ENCODE results near the gene CXCL17. TPM values are rescaled to one million over a fixed set of nuclear protein-coding genes. Genes with fewer than 3 reads are reported as not detected.
A peak's percentile ranks its signal among the peaks of the same experiment; 100 is the strongest.

CXCL17 gene
- total RNA-seq, 1 donor from 2014 or later: not detected

DNA sequence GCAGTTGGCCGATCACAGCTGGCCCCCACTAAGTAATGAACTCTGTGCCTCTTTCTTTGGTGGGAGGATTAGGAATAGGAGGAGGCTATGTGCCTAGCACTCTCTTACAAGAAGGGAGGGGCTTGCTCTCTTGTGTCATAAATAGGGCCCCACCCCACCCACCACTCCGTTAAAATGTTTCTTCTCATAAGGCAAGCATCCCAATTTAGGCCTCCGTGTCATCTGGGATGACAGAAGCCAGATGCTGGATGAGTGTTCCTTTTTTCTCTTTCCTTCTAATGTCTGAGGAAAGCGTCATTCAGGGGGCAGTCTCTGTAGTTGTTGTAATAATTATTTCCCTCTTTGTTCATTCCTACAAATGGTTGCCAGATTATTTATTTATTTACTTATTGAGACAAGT lies 15.4 kb downstream of the CXCL17 start, which contains the start of gene LIPE:
Gene LIPE, minus strand, starts transcription at position 76 of the 400 bp plus-strand sequence. CDS start 239 bp downstream, outside the sequence.
- no peaks in the 10 kb centered on the region for H3K36me3 ChIP-seq (ENCODE audit: insufficient read depth, low read length)
- no peak within 1 kb of the TSS for H3K9ac ChIP-seq (ENCODE audit: low read length)
- DNase-seq (ENCODE audit: low read depth) (no peak), FAIRE-seq (no peak)
- no peaks in the 10 kb centered on the region for H3K79me2 ChIP-seq (ENCODE audit: insufficient read depth, low read length)
- no peak within 1 kb of the TSS for H3K27ac ChIP-seq (ENCODE audit: low read depth, low read length)
- no peak within 1 kb of the TSS for H3K4me3 ChIP-seq (ENCODE audit: insufficient read depth, low read depth, low read length)
- H4K20me1 ChIP-seq (ENCODE audit: insufficient read depth, low read length): no peaks in the 10 kb centered on the region
- no peak within 1 kb of the TSS for H3K27ac Mint-ChIP-seq (ENCODE audit: unreplicated experiment)
- no peak within 1 kb of the TSS for H3K4me3 Mint-ChIP-seq (ENCODE audit: unreplicated experiment)
- H3K36me3 Mint-ChIP-seq (ENCODE audit: low read depth, unreplicated experiment): peaks cover 3% of the 10 kb centered on the region
- no peak for TF ChIP-seq EZH2 (IDR thresholded peaks at IDR 0.05; ENCODE audit: insufficient read depth, low read length)
- TF ChIP-seq, protein P1, sequence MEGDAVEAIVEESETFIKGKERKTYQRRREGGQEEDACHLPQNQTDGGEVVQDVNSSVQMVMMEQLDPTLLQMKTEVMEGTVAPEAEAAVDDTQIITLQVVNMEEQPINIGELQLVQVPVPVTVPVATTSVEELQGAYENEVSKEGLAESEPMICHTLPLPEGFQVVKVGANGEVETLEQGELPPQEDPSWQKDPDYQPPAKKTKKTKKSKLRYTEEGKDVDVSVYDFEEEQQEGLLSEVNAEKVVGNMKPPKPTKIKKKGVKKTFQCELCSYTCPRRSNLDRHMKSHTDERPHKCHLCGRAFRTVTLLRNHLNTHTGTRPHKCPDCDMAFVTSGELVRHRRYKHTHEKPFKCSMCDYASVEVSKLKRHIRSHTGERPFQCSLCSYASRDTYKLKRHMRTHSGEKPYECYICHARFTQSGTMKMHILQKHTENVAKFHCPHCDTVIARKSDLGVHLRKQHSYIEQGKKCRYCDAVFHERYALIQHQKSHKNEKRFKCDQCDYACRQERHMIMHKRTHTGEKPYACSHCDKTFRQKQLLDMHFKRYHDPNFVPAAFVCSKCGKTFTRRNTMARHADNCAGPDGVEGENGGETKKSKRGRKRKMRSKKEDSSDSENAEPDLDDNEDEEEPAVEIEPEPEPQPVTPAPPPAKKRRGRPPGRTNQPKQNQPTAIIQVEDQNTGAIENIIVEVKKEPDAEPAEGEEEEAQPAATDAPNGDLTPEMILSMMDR (IDR thresholded peaks at IDR 0.05; ENCODE audit: insufficient read depth, low read depth, low read length): no peak
- H3K4me2 ChIP-seq (ENCODE audit: low read length): no peak within 1 kb of the TSS
- peaks cover 3% of the 10 kb centered on the region for H3K4me1 Mint-ChIP-seq (ENCODE audit: low read depth, unreplicated experiment)
- H3K9me3 Mint-ChIP-seq (ENCODE audit: unreplicated experiment): no peaks in the 10 kb centered on the region
- peaks cover 6% of the 10 kb centered on the region for H3K9me3 ChIP-seq (ENCODE audit: insufficient read depth, low read depth, low read length)
- H3K4me1 ChIP-seq (ENCODE audit: insufficient read depth, low read length): peaks cover 10% of the 10 kb centered on the region
- H3K27me3 ChIP-seq (ENCODE audit: insufficient read depth, low read length): peaks cover 2% of the 10 kb centered on the region
- peaks cover 14% of the 10 kb centered on the region for H3K27me3 Mint-ChIP-seq (ENCODE audit: low read depth, unreplicated experiment)
- no peak within 1 kb of the TSS for H2AFZ ChIP-seq (ENCODE audit: low read depth, low read length)

DNA sequence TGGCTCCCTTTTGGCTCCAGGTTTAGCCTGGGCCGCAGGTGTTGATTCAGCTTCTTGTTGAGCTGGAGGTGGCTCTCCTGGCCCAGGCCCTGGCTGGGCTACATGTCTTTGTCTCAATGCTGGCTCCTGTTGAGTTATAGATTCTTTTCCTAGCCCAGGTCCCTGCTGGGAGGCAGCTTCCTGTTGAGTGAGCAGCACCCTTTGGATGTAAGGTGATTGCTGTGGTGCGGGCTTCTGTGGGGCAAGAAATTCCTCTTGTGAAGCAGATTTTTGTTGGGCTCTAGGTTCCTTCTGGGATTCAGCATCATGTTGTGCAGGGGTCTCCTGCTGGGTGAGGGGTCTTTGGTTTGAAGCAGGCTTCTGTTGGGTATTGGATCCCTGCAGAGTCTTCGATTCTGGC lies 16.1 kb downstream of the CXCL17 start:
- Mint-ChIP-seq H3K27me3 (ENCODE audit: low read depth, unreplicated experiment) (peaks cover 20% of the 10 kb centered on the region), H3K27ac (ENCODE audit: unreplicated experiment) (no peak overlapping the region), H3K4me1 (ENCODE audit: low read depth, unreplicated experiment) (peaks cover 3% of the 10 kb centered on the region), H3K9me3 (ENCODE audit: unreplicated experiment) (no peaks in the 10 kb centered on the region), H3K36me3 (ENCODE audit: low read depth, unreplicated experiment) (peaks cover 3% of the 10 kb centered on the region), H3K4me3 (ENCODE audit: unreplicated experiment) (no peak overlapping the region)
- H3K9me3 ChIP-seq (ENCODE audit: insufficient read depth, low read depth, low read length): peaks cover 6% of the 10 kb centered on the region
- H3K4me2 ChIP-seq (ENCODE audit: low read length): no peak overlapping the region
- no peak overlapping the region for H3K9ac ChIP-seq (ENCODE audit: low read length)
- H3K4me1 ChIP-seq (ENCODE audit: insufficient read depth, low read length): peaks cover 10% of the 10 kb centered on the region
- no peak overlapping the region for H2AFZ ChIP-seq (ENCODE audit: low read depth, low read length)
- TF ChIP-seq, protein P1 (IDR thresholded peaks at IDR 0.05; ENCODE audit: insufficient read depth, low read depth, low read length): no peak
- no peak for TF ChIP-seq EZH2 (IDR thresholded peaks at IDR 0.05; ENCODE audit: insufficient read depth, low read length)
- no peak for DNase-seq (ENCODE audit: low read depth)
- no peak overlapping the region for H3K4me3 ChIP-seq (ENCODE audit: insufficient read depth, low read depth, low read length)
- no peak overlapping the region for H3K27ac ChIP-seq (ENCODE audit: low read depth, low read length)
- H4K20me1 ChIP-seq (ENCODE audit: insufficient read depth, low read length): no peaks in the 10 kb centered on the region
- H3K79me2 ChIP-seq (ENCODE audit: insufficient read depth, low read length): no peaks in the 10 kb centered on the region
- H3K27me3 ChIP-seq (ENCODE audit: insufficient read depth, low read length): peaks cover 2% of the 10 kb centered on the region
- no peak for FAIRE-seq
- no peaks in the 10 kb centered on the region for H3K36me3 ChIP-seq (ENCODE audit: insufficient read depth, low read length)

DNA sequence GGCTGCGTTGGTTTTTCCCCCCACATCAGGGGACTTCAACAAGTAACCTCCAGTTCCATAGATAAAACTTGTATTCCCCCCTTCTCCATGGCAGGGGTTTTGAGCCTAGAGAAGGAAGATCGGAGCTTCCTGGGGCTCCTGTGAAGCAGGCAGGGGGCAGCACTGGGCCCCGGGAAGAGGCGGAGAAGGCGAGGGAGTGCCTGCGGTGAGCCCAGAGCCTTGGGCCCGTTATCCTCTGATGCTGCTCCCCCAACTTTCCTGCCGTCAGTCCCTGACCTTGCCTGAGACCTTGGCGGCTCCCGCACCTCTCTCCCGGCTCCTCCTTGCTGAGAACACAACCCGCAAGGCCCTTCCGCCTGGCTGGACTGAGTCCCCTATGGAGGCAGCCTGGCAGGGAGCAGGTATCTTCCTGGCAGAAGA lies 18.0 kb downstream of the CXCL17 start:
- H3K36me3 ChIP-seq (ENCODE audit: insufficient read depth, low read length): no peaks in the 10 kb centered on the region
- H3K4me3 ChIP-seq (ENCODE audit: insufficient read depth, low read depth, low read length): no peak overlapping the region
- FAIRE-seq (no peak), DNase-seq (ENCODE audit: low read depth) (no peak)
- H3K4me2 ChIP-seq (ENCODE audit: low read length): no peak overlapping the region
- no peak overlapping the region for H3K27ac ChIP-seq (ENCODE audit: low read depth, low read length)
- H3K27me3 ChIP-seq (ENCODE audit: insufficient read depth, low read length): peaks cover 2% of the 10 kb centered on the region
- H3K4me1 Mint-ChIP-seq (ENCODE audit: low read depth, unreplicated experiment): peaks cover 3% of the 10 kb centered on the region
- peaks cover 3% of the 10 kb centered on the region for H3K36me3 Mint-ChIP-seq (ENCODE audit: low read depth, unreplicated experiment)
- H3K79me2 ChIP-seq (ENCODE audit: insufficient read depth, low read length): no peaks in the 10 kb centered on the region
- H3K27ac Mint-ChIP-seq (ENCODE audit: unreplicated experiment): no peak overlapping the region
- H3K9ac ChIP-seq (ENCODE audit: low read length): no peak overlapping the region
- H3K27me3 Mint-ChIP-seq (ENCODE audit: low read depth, unreplicated experiment): peaks cover 24% of the 10 kb centered on the region
- no peaks in the 10 kb centered on the region for H3K9me3 Mint-ChIP-seq (ENCODE audit: unreplicated experiment)
- H3K9me3 ChIP-seq (ENCODE audit: insufficient read depth, low read depth, low read length): peaks cover 6% of the 10 kb centered on the region
- no peaks in the 10 kb centered on the region for H4K20me1 ChIP-seq (ENCODE audit: insufficient read depth, low read length)
- H2AFZ ChIP-seq (ENCODE audit: low read depth, low read length): peak overlapping the region; percentile 95
- peaks cover 10% of the 10 kb centered on the region for H3K4me1 ChIP-seq (ENCODE audit: insufficient read depth, low read length)
- no peak overlapping the region for H3K4me3 Mint-ChIP-seq (ENCODE audit: unreplicated experiment)
- TF ChIP-seq, protein P1 (IDR thresholded peaks at IDR 0.05; ENCODE audit: insufficient read depth, low read depth, low read length): no peak
- TF ChIP-seq EZH2 (IDR thresholded peaks at IDR 0.05; ENCODE audit: insufficient read depth, low read length): no peak
